Transverse colon (tissue), 4 donors: ENCODE results near the gene SNX5. TPM values are rescaled to one million over a fixed set of nuclear protein-coding genes. Genes with fewer than 3 reads are reported as not detected.

ENCODE experiments used
- DNase-seq: peaks from one replicate; pipeline ENCODE4 v3.0.0-alpha.2; 2019
- H3K27ac ChIP-seq, 4 donors: fragments of 200-600 bp; sonication (generic); 2 replicates each; pipeline ENCODE4 v1.5.1; 2016 to 2018; ENCODE audit warnings: inconsistent platforms in 4 of 4
- H3K27me3 ChIP-seq: fragments of 200-600 bp; sonication (generic); 2 replicates; pipeline ENCODE4 v1.5.1; 2017; ENCODE audit warnings: inconsistent platforms
- H3K36me3 ChIP-seq, 4 donors: fragments of 200-600 bp; sonication (generic); 2 replicates each; pipeline ENCODE4 v1.5.1; 2017 to 2019; ENCODE audit warnings: inconsistent platforms in 4 of 4
- H3K4me1 ChIP-seq, 4 donors: fragments of 200-600 bp; sonication (generic); 2 replicates each; pipeline ENCODE4 v1.5.1; 2017 to 2020; ENCODE audit warnings: inconsistent platforms in 4 of 4
- H3K4me3 ChIP-seq, 4 donors: fragments of 200-600 bp; sonication (generic); 1 replicate in 1 of 4; 2 replicates in 3 of 4; pipeline versions ENCODE4 v1.5.1 to v1.6.1; 2017 to 2019; ENCODE audit warnings: inconsistent platforms in 4 of 4
- H3K9me3 ChIP-seq, 2 donors: fragments of 200-600 bp; sonication (generic); 2 replicates each; pipeline ENCODE4 v1.5.1; 2017 to 2019; ENCODE audit warnings: inconsistent platforms in 2 of 2
- CTCF ChIP-seq, 5 experiments: fragments of 200-600 bp in 3 of 5; fragments of 450-650 bp in 2 of 5; sonication (generic) in 3 of 5; IDR thresholded peaks; 1 replicate in 2 of 5; 2 replicates in 3 of 5; pipeline ENCODE4 v1.5.1; 2016 to 2017; ENCODE audit warnings: antibody characterized with exemption in 5 of 5, inconsistent platforms in 3 of 5, mild to moderate bottlenecking in 2 of 5, moderate library complexity in 1 of 5
- EP300 ChIP-seq: sonication (generic); formaldehyde crosslinking; IDR thresholded peaks from one replicate; pipeline ENCODE4 v1.6.1; 2017; ENCODE audit warnings: antibody characterized with exemption, low read depth
- POLR2A ChIP-seq: fragments of 450-650 bp; IDR thresholded peaks from one replicate; pipeline ENCODE4 v1.6.1; 2016; ENCODE audit warnings: antibody characterized with exemption, mild to moderate bottlenecking, moderate library complexity
- POLR2AphosphoS5 ChIP-seq, 3 donors: sonication (generic); formaldehyde crosslinking; IDR thresholded peaks; one replicate each; pipeline ENCODE4 v1.6.1; 2016; ENCODE audit warnings: antibody characterized with exemption in 3 of 3
- WGBS, 2 donors: methylation state at CpG; one replicate each; pipeline ENCODE4 v1.1.5; 2018; ENCODE audit warnings: low coverage in 1 of 2; 5-methylcytosine and 5-hydroxymethylcytosine counted together
- in situ Hi-C, 4 donors: fragments of 200-750 bp; cut with MboI; loops; one replicate each; pipeline versions ENCODE4 v1.15.0 to v1.15.1; 2017; ENCODE audit warnings: low sequenced_read_pairs in 3 of 4, low pct_ligation_motif_present in 1 of 4, low pct_unique_long_range_greater_than_20kb in 1 of 4
- intact Hi-C: fragments of 100-400 bp; cut with DNase I; formaldehyde crosslinking; loops from one replicate; pipeline ENCODE4 v1.15.1; 2023; ENCODE audit warnings: low total_unique reads
- total RNA-seq, 4 donors: library from RNA; depleted of rRNA; stranded (reverse); fragments of >200 nt; gene quantifications; one replicate each; pipeline ENCODE4 v1.1.0, GENCODE V29; 2016

SNX5 gene
- total RNA-seq, 4 donors from 2014 or later: 91.9 to 160 (median 122) TPM

- no peaks in the 10 kb centered on the region for H3K27me3 ChIP-seq
- no peak for TF ChIP-seq POLR2A
- TF ChIP-seq EP300: no peak
- TF ChIP-seq CTCF (IDR thresholded peaks at IDR 0.05): no peak
- no peak for TF ChIP-seq POLR2AphosphoS5 (IDR thresholded peaks at IDR 0.05)
- in situ Hi-C loops (no loop called here), intact Hi-C loops (no loop called here)
- peaks cover 0 to 13% (median 3%) of the 10 kb centered on the region in 4 donors for H3K4me1 ChIP-seq
- peak overlapping the region in 1 of 4 donors; percentile 11 for H3K27ac ChIP-seq
- WGBS, 2 donors: 66 to 93% methylated on average over 3 to 19 of the region's 19 CpGs
- no peaks in the 10 kb centered on the region for H3K9me3 ChIP-seq
- H3K36me3 ChIP-seq: no peaks in the 10 kb centered on the region
- peak; percentile 17 for DNase-seq
- no peak overlapping the region for H3K4me3 ChIP-seq
These were observed 39.1 kb upstream of the SNX5 start for GRCh38 chr20:18007534-18008292.

GRCh38 chr20:18006684-18007083, 38.1 kb upstream of the SNX5 start:
- intact Hi-C loops (no loop called here), in situ Hi-C loops (no loop called here)
- H3K4me3 ChIP-seq: no peak overlapping the region
- TF ChIP-seq EP300 (no peak), POLR2A (no peak), CTCF (IDR thresholded peaks at IDR 0.05) (no peak), POLR2AphosphoS5 (IDR thresholded peaks at IDR 0.05) (no peak)
- no peak for DNase-seq
- H3K36me3 ChIP-seq: no peaks in the 10 kb centered on the region
- no peaks in the 10 kb centered on the region for H3K27me3 ChIP-seq
- H3K4me1 ChIP-seq: peaks cover 0 to 13% (median 3%) of the 10 kb centered on the region in 4 donors
- H3K9me3 ChIP-seq: no peaks in the 10 kb centered on the region
- peak overlapping the region in 1 of 4 donors; percentile 8 for H3K27ac ChIP-seq
- WGBS, 2 donors: 85 to 90% methylated on average over 4 to 7 of the region's 7 CpGs

GRCh38 chr20:18005990-18006364, 37.4 kb upstream of the SNX5 start:
- in situ Hi-C loops (no loop called here), intact Hi-C loops (no loop called here)
- TF ChIP-seq CTCF (IDR thresholded peaks at IDR 0.05) (no peak), EP300 (peak; percentile 44), POLR2A (no peak), POLR2AphosphoS5 (IDR thresholded peaks at IDR 0.05) (peak in 1 of 3 donors; percentile 13)
- H3K36me3 ChIP-seq: no peaks in the 10 kb centered on the region
- peaks cover 0 to 13% (median 3%) of the 10 kb centered on the region in 4 donors for H3K4me1 ChIP-seq
- H3K27ac ChIP-seq: no peak overlapping the region
- WGBS, 2 donors: 63 to 72% methylated on average over 4 to 6 of the region's 6 CpGs
- H3K27me3 ChIP-seq: no peaks in the 10 kb centered on the region
- DNase-seq: peak; percentile 5
- no peaks in the 10 kb centered on the region for H3K9me3 ChIP-seq
- no peak overlapping the region for H3K4me3 ChIP-seq

- peak; percentile 29 for DNase-seq
- H3K36me3 ChIP-seq: no peaks in the 10 kb centered on the region
- 84% methylated on average over 21 of the region's 21 CpGs; no CpG with 5 or more reads in 1 of the 2 donors for WGBS, 2 donors
- no peak for TF ChIP-seq EP300
- no peak for TF ChIP-seq POLR2AphosphoS5 (IDR thresholded peaks at IDR 0.05)
- no peak for TF ChIP-seq CTCF (IDR thresholded peaks at IDR 0.05)
- no peak for TF ChIP-seq POLR2A
- in situ Hi-C loops (no loop called here), intact Hi-C loops (no loop called here)
- no peak overlapping the region for H3K4me3 ChIP-seq
- no peak overlapping the region for H3K27ac ChIP-seq
- no peaks in the 10 kb centered on the region for H3K27me3 ChIP-seq
- H3K4me1 ChIP-seq: peaks cover 0 to 13% (median 3%) of the 10 kb centered on the region in 4 donors
- H3K9me3 ChIP-seq: no peaks in the 10 kb centered on the region
These were observed 36.8 kb upstream of the SNX5 start for GRCh38 chr20:18005170-18005989.
